Testis (tissue), 3 donors: ENCODE results near the gene SLC38A1. TPM values are rescaled to one million over a fixed set of nuclear protein-coding genes. Genes with fewer than 3 reads are reported as not detected.

Experiments
- DNase-seq: peaks from one replicate; pipeline ENCODE4 v3.0.0-alpha.2; 2019
- H3K27ac ChIP-seq, 2 donors: fragments of 200-600 bp; sonication (generic); one replicate each; pipeline ENCODE4 v1.5.1; 2019
- H3K27me3 ChIP-seq: fragments of 200-600 bp; sonication (generic); one replicate; pipeline ENCODE4 v1.5.1; 2019
- H3K36me3 ChIP-seq: fragments of 200-600 bp; sonication (generic); one replicate; pipeline ENCODE4 v1.5.1; 2017; ENCODE audit warnings: low read depth; ENCODE audit errors: missing control alignments
- H3K4me1 ChIP-seq: fragments of 200-600 bp; sonication (generic); one replicate; pipeline ENCODE4 v1.5.1; 2019
- H3K4me3 ChIP-seq, 2 donors: fragments of 200-600 bp; sonication (generic); one replicate each; pipeline ENCODE4 v1.5.1; 2017 to 2019
- H3K9me3 ChIP-seq: fragments of 200-600 bp; sonication (generic); one replicate; pipeline ENCODE4 v1.5.1; 2017
- CTCF ChIP-seq, 3 experiments: fragments of 450-650 bp in 2 of 3; fragments of 200-600 bp in 1 of 3; sonication (generic) in 1 of 3; IDR thresholded peaks; one replicate each; pipeline ENCODE4 v1.5.1; 2016 to 2019; ENCODE audit warnings: antibody characterized with exemption in 3 of 3, mild to moderate bottlenecking in 2 of 3, moderate library complexity in 1 of 3
- POLR2A ChIP-seq: fragments of 450-650 bp; IDR thresholded peaks from one replicate; pipeline ENCODE4 v1.6.1; 2017; ENCODE audit warnings: antibody characterized with exemption, mild to moderate bottlenecking, moderate library complexity
- WGBS, 2 donors: methylation state at CpG; one replicate each; pipeline ENCODE4 v1.1.5; 2018; 5-methylcytosine and 5-hydroxymethylcytosine counted together
- intact Hi-C: fragments of 100-400 bp; cut with DNase I; formaldehyde crosslinking; loops from one replicate; pipeline ENCODE4 v1.15.1; 2023; ENCODE audit warnings: low total_unique reads
- polyA plus RNA-seq: library from polyadenylated mRNA; stranded (reverse); fragments of 350-450 nt; fragmentation: Illumina TruSeq; extraction: RNeasy Lipid Tissue Mini Kit (QIAGEN cat#74804); gene quantifications from one replicate; pipeline ENCODE4 v1.2.3, GENCODE V29; 2014; ENCODE audit warnings: low read depth, low replicate concordance; ENCODE audit not compliant: insufficient read depth
- total RNA-seq, 2 donors: library from RNA; depleted of rRNA; stranded (reverse); fragments of >200 nt; gene quantifications; one replicate each; pipeline ENCODE4 v1.2.3, GENCODE V29; 2016

The SLC38A1 gene
- total and polyA plus RNA-seq, 3 donors from 2014 or later = 1.6 to 8.7 (median 4.0) TPM

GRCh38 chr12:46260913-46261476 lies 7.8 kb downstream of the SLC38A1 start:
- H3K4me3 ChIP-seq = no peak overlapping the region
- no peaks in the 10 kb centered on the region for H3K4me1 ChIP-seq
- intact Hi-C loops = no loop called here
- WGBS, 2 donors = 85 to 86% methylated on average over 2 of the region's 2 CpGs
- TF ChIP-seq CTCF (IDR thresholded peaks at IDR 0.05) (no peak), POLR2A (no peak)
- no peak overlapping the region for H3K27ac ChIP-seq
- DNase-seq = no peak
- no peaks in the 10 kb centered on the region for H3K36me3 ChIP-seq
- H3K27me3 ChIP-seq = no peaks in the 10 kb centered on the region
- no peaks in the 10 kb centered on the region for H3K9me3 ChIP-seq

- no peak for TF ChIP-seq POLR2A
- TF ChIP-seq CTCF (IDR thresholded peaks at IDR 0.05) = no peak
- intact Hi-C loops = no loop called here
- Histone ChIP-seq H3K9me3 (no peaks in the 10 kb centered on the region), H3K27ac (no peak overlapping the region), H3K36me3 (no peaks in the 10 kb centered on the region), H3K4me1 (no peaks in the 10 kb centered on the region), H3K4me3 (no peak overlapping the region), H3K27me3 (no peaks in the 10 kb centered on the region)
- no peak for DNase-seq
- WGBS, 2 donors = 54 to 56% methylated on average over 5 of the region's 5 CpGs
These were observed 8.5 kb downstream of the SLC38A1 start for GRCh38 chr12:46260124-46260912.

GRCh38 chr12:46259713-46260112 lies 9.1 kb downstream of the SLC38A1 start:
- no peak overlapping the region for H3K27ac ChIP-seq
- intact Hi-C loops = no loop called here
- H3K9me3 ChIP-seq = no peaks in the 10 kb centered on the region
- DNase-seq = no peak
- H3K27me3 ChIP-seq = no peaks in the 10 kb centered on the region
- WGBS, 2 donors = 58 to 83% methylated on average over 1 of the region's 1 CpG
- TF ChIP-seq POLR2A (no peak), CTCF (IDR thresholded peaks at IDR 0.05) (no peak)
- H3K4me1 ChIP-seq = no peaks in the 10 kb centered on the region
- H3K4me3 ChIP-seq = no peak overlapping the region
- no peaks in the 10 kb centered on the region for H3K36me3 ChIP-seq

- H3K27ac ChIP-seq = no peak overlapping the region
- no peak overlapping the region for H3K4me3 ChIP-seq
- no peak for TF ChIP-seq CTCF (IDR thresholded peaks at IDR 0.05)
- no peak for TF ChIP-seq POLR2A
- no peaks in the 10 kb centered on the region for H3K36me3 ChIP-seq
- H3K9me3 ChIP-seq = no peaks in the 10 kb centered on the region
- no peaks in the 10 kb centered on the region for H3K4me1 ChIP-seq
- H3K27me3 ChIP-seq = no peaks in the 10 kb centered on the region
- DNase-seq = no peak
- intact Hi-C loops = no loop called here
- 90 to 96% methylated on average over 4 of the region's 4 CpGs for WGBS, 2 donors
These were observed 9.8 kb downstream of the SLC38A1 start for GRCh38 chr12:46259071-46259470.
